H9 (cell line): ENCODE measurements around the gene ALDH1L1. TPM values are rescaled to one million over a fixed set of nuclear protein-coding genes. Genes with fewer than 3 reads are reported as not detected.

Source experiments
- DNase-seq: peaks from one replicate; pipeline ENCODE4 v3.0.0-alpha.2; 2017
- H2AFZ ChIP-seq: one replicate; pipeline ENCODE4 v1.6.1; 2013; ENCODE audit warnings: mild to moderate bottlenecking, low read length, control low read depth, moderate library complexity
- H2AK5ac ChIP-seq: 2 replicates; pipeline ENCODE4 v1.6.1; 2013; ENCODE audit warnings: low read length, control low read depth, mixed read lengths; ENCODE audit not compliant: insufficient read length
- H2BK120ac ChIP-seq: one replicate; pipeline ENCODE4 v1.6.1; 2013; ENCODE audit warnings: low read depth, mild to moderate bottlenecking, low read length, control low read depth, inconsistent platforms; ENCODE audit not compliant: poor library complexity, severe bottlenecking
- H2BK12ac ChIP-seq: 2 replicates; pipeline ENCODE4 v1.6.1; 2013; ENCODE audit warnings: low read length, control low read depth, mixed read lengths, low read depth; ENCODE audit not compliant: insufficient read length
- H2BK15ac ChIP-seq: 2 replicates; pipeline ENCODE4 v1.6.1; 2013; ENCODE audit warnings: low read depth, low read length, control low read depth
- H2BK20ac ChIP-seq: one replicate; pipeline ENCODE4 v1.6.1; 2013; ENCODE audit warnings: low read depth, mild to moderate bottlenecking, low read length, control low read depth, inconsistent platforms; ENCODE audit not compliant: poor library complexity, severe bottlenecking
- H2BK5ac ChIP-seq: 2 replicates; pipeline ENCODE4 v1.6.1; 2013; ENCODE audit warnings: low read length, control low read depth, mixed read lengths; ENCODE audit not compliant: insufficient read length
- H3K14ac ChIP-seq: 2 replicates; pipeline ENCODE4 v1.6.1; 2013; ENCODE audit warnings: low read length, control low read depth; ENCODE audit not compliant: insufficient read depth
- H3K18ac ChIP-seq: 2 replicates; pipeline ENCODE4 v1.6.1; 2013; ENCODE audit warnings: low read depth, mild to moderate bottlenecking, mixed read lengths, low read length, control low read depth; ENCODE audit not compliant: insufficient read length
- H3K23ac ChIP-seq: 2 replicates; pipeline ENCODE4 v1.6.1; 2013; ENCODE audit warnings: low read length, control low read depth, mixed read lengths, low read depth; ENCODE audit not compliant: insufficient read length
- H3K23me2 ChIP-seq: 2 replicates; pipeline ENCODE4 v1.6.1; 2013; ENCODE audit warnings: low read depth, mild to moderate bottlenecking, mixed read lengths, low read length, control low read depth; ENCODE audit not compliant: insufficient read length, poor library complexity, severe bottlenecking
- H3K27ac ChIP-seq: 2 replicates; pipeline ENCODE4 v1.5.1; 2013; ENCODE audit warnings: low read length, control low read depth, mixed read lengths, low read depth; ENCODE audit not compliant: insufficient read length
- H3K27me3 ChIP-seq: 2 replicates; pipeline ENCODE4 v1.6.1; 2013; ENCODE audit warnings: low read length, control low read depth, inconsistent platforms; ENCODE audit not compliant: insufficient read depth
- H3K4ac ChIP-seq: 2 replicates; pipeline ENCODE4 v1.6.1; 2013; ENCODE audit warnings: low read depth, mild to moderate bottlenecking, control low read depth, inconsistent platforms, low read length, moderate library complexity
- H3K4me1 ChIP-seq: 2 replicates; pipeline ENCODE4 v1.6.1; 2013; ENCODE audit warnings: low read length, control low read depth, inconsistent platforms; ENCODE audit not compliant: insufficient read depth
- H3K4me2 ChIP-seq: 2 replicates; pipeline ENCODE4 v1.6.1; 2013; ENCODE audit warnings: low read length, control low read depth, mixed read lengths; ENCODE audit not compliant: insufficient read length, insufficient read depth
- H3K56ac ChIP-seq: 2 replicates; pipeline ENCODE4 v1.6.1; 2013; ENCODE audit warnings: low read depth, mild to moderate bottlenecking, mixed read lengths, low read length, control low read depth; ENCODE audit not compliant: insufficient read length
- H3K79me1 ChIP-seq: 2 replicates; pipeline ENCODE4 v1.6.1; 2013; ENCODE audit warnings: low read depth, mild to moderate bottlenecking, moderate library complexity, low read length, control low read depth, inconsistent platforms; ENCODE audit not compliant: insufficient read depth, poor library complexity, severe bottlenecking
- H3K79me2 ChIP-seq: 2 replicates; pipeline ENCODE4 v1.6.1; 2013; ENCODE audit warnings: low read length, control low read depth, inconsistent platforms; ENCODE audit not compliant: insufficient read depth
- H3K9ac ChIP-seq: 2 replicates; pipeline ENCODE4 v1.6.1; 2013; ENCODE audit warnings: low read length, control low read depth, mixed read lengths; ENCODE audit not compliant: insufficient read length; ENCODE audit errors: extremely low read depth
- H3K9me3 ChIP-seq: one replicate; pipeline ENCODE4 v1.6.1; 2013; ENCODE audit warnings: low read depth, low read length, inconsistent platforms; ENCODE audit not compliant: control insufficient read depth
- H3T11ph ChIP-seq: one replicate; pipeline ENCODE4 v1.6.1; 2013; ENCODE audit warnings: mild to moderate bottlenecking, low read length, control low read depth, inconsistent platforms
- H4K20me1 ChIP-seq: one replicate; pipeline ENCODE4 v1.6.1; 2013; ENCODE audit not compliant: control insufficient read depth, insufficient read length, insufficient read depth
- H4K5ac ChIP-seq: 2 replicates; pipeline ENCODE4 v1.6.1; 2013; ENCODE audit warnings: low read depth, mild to moderate bottlenecking, mixed read lengths, low read length, control low read depth; ENCODE audit not compliant: insufficient read length
- H4K8ac ChIP-seq: replicated peaks from 2 replicates; pipeline ENCODE4 v1.6.1; 2013; ENCODE audit warnings: low read length, control low read depth, mixed read lengths, low read depth; ENCODE audit not compliant: insufficient read length
- H4K91ac ChIP-seq: 2 replicates; pipeline ENCODE4 v1.6.1; 2013; ENCODE audit warnings: low read depth, mild to moderate bottlenecking, moderate library complexity, mixed read lengths, low read length, control low read depth; ENCODE audit not compliant: insufficient read length
- H3K27ac Mint-ChIP-seq, 3 experiments: 2 replicates in 2 of 3; 3 replicates in 1 of 3; pipeline ENCODE4 v1.8.0; 2020 to 2021; ENCODE audit warnings: mixed read lengths in 3 of 3, mild to moderate bottlenecking in 1 of 3, moderate library complexity in 1 of 3
- H3K27me3 Mint-ChIP-seq: 2 replicates; pipeline ENCODE4 v1.8.0; 2021; ENCODE audit warnings: low read depth, mild to moderate bottlenecking, moderate library complexity, mixed read lengths
- H3K36me3 Mint-ChIP-seq, 3 experiments: 2 replicates in 2 of 3; 3 replicates in 1 of 3; pipeline ENCODE4 v1.8.0; 2020 to 2021; ENCODE audit warnings: low read depth in 3 of 3, mixed read lengths in 3 of 3; ENCODE audit not compliant: insufficient read depth in 1 of 3
- H3K4me1 Mint-ChIP-seq, 2 experiments: 2 replicates each; pipeline ENCODE4 v1.8.0; 2020; ENCODE audit warnings: mixed read lengths in 2 of 2
- H3K4me3 Mint-ChIP-seq, 2 experiments: 2 replicates in 1 of 2; 3 replicates in 1 of 2; pipeline ENCODE4 v1.8.0; 2020 to 2021; ENCODE audit warnings: mild to moderate bottlenecking in 2 of 2, mixed read lengths in 2 of 2, moderate library complexity in 1 of 2
- H3K9me3 Mint-ChIP-seq, 2 experiments: 2 replicates in 1 of 2; 3 replicates in 1 of 2; pipeline ENCODE4 v1.8.0; 2020; ENCODE audit warnings: mild to moderate bottlenecking in 2 of 2, mixed read lengths in 2 of 2, moderate library complexity in 1 of 2
- CTCF ChIP-seq: fragments of 200-600 bp; sonication (generic); conservative IDR thresholded peaks from 3 replicates; pipeline ENCODE4 v1.8.0; 2021; ENCODE audit warnings: antibody characterized with exemption, mild to moderate bottlenecking
- WGBS: extraction: QIAGEN DNeasy Blood & Tissue Kit; methylation state at CpG from one replicate; pipeline ENCODE4 v1.1.7; 2013; ENCODE audit warnings: missing lambda C conversion rate, low lambda C conversion rate, mixed read lengths; ENCODE audit not compliant: insufficient read length; ENCODE audit errors: extremely low coverage; 5-methylcytosine and 5-hydroxymethylcytosine counted together
- total RNA-seq: library from RNA; stranded (reverse); gene quantifications from 2 replicates; pipeline ENCODE4 v1.2.1, GENCODE V29; 2021

ALDH1L1 gene
- total RNA-seq, 1 experiment from 2014 or later = 0.90 TPM

- no CpG with 5 or more reads among the region's 2 CpGs for WGBS
- Histone ChIP-seq H2BK5ac (no peak overlapping the region), H3K14ac (no peak overlapping the region), H2BK15ac (no peak overlapping the region), H4K8ac (no peak overlapping the region), H3K27me3 (no peaks in the 10 kb centered on the region), H3K56ac (no peak overlapping the region), H3K23ac (no peak overlapping the region), H2AFZ (no peak overlapping the region), H3K4me2 (no peak overlapping the region), H2BK120ac (no peak overlapping the region), H3K9ac (no peak overlapping the region), H3K4ac (no peak overlapping the region), H4K20me1 (no peaks in the 10 kb centered on the region), H2BK12ac (no peak overlapping the region), H3K23me2 (no peaks in the 10 kb centered on the region), H3K4me1 (no peaks in the 10 kb centered on the region), H3K9me3 (peaks cover 15% of the 10 kb centered on the region), H4K91ac (no peak overlapping the region), H3K79me1 (no peaks in the 10 kb centered on the region), H2BK20ac (no peak overlapping the region), H3T11ph (no peak overlapping the region), H4K5ac (no peak overlapping the region), H3K79me2 (no peaks in the 10 kb centered on the region), H3K18ac (no peak overlapping the region), H2AK5ac (no peak overlapping the region), H3K27ac (no peak overlapping the region)
- H3K36me3 Mint-ChIP-seq = peaks cover 7 to 21% (median 15%) of the 10 kb centered on the region in 3 experiments; a peak in 6 of 7 replicates
- H3K4me1 Mint-ChIP-seq = 0 out of 4 replicates have a peak, but pooled peaks cover 0 to 3% of the 10 kb centered on the region in 2 experiments
- peaks cover 34 to 35% of the 10 kb centered on the region in 2 experiments for H3K9me3 Mint-ChIP-seq
- no peak for TF ChIP-seq CTCF
- no peak overlapping the region for H3K27ac Mint-ChIP-seq
- H3K4me3 Mint-ChIP-seq = no peak overlapping the region
- H3K27me3 Mint-ChIP-seq = no peaks in the 10 kb centered on the region; the same call in 1 of the 2 replicates
- DNase-seq = no peak
Observed at GRCh38 chr3:126098391-126098858, 82.0 kb downstream of the ALDH1L1 start.
